HG03378 (cell line): ENCODE data around the gene GRK6.

Source experiments
- ATAC-seq: cut with Tn5 transposase; IDR thresholded peaks from one replicate; pipeline ENCODE4 v1.9.1; 2021; ENCODE audit warnings: mild to moderate bottlenecking, moderate library complexity; ENCODE audit not compliant: unreplicated experiment

Gene GRK6

GRCh38 chr5:177425801-177426565 is 493 bp upstream of the GRK6 start:
- ATAC-seq: peak; percentile 82

- no peak for ATAC-seq
Observed at GRCh38 chr5:177427211-177427822, 841 bp downstream of the GRK6 start.

DNA sequence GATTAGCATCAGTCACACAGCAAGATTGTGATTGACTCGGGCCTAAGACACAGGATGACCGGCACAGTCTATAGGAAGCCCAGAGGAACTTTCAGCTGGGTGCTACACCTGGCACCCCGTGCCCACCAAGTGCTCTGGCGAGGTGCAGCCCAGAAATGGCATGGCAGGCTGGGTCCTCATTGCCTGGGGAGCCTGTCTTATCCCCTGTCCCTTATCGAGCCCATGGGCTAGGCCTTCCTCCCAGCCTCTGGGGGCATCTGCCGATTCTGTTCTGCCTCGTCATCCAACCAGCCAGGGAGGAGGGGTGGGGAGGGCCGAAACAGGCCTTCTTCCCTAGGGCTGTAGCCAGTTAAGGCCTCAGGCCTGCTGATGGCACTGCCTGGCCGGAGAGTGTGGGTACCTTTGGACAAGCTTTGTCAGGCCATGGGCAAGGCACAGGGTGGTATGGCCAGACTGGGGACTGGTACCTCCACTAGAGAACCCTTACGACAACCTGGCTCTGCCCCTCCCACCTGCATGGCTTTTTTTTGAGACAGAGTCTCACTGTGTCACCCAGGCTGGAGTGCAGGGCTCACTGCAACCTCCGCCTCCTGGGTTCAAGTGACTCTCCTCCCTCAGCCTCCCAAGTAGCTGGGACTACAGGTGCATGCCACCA is 1.6 kb downstream of the GRK6 start:
- no peak for ATAC-seq

DNA sequence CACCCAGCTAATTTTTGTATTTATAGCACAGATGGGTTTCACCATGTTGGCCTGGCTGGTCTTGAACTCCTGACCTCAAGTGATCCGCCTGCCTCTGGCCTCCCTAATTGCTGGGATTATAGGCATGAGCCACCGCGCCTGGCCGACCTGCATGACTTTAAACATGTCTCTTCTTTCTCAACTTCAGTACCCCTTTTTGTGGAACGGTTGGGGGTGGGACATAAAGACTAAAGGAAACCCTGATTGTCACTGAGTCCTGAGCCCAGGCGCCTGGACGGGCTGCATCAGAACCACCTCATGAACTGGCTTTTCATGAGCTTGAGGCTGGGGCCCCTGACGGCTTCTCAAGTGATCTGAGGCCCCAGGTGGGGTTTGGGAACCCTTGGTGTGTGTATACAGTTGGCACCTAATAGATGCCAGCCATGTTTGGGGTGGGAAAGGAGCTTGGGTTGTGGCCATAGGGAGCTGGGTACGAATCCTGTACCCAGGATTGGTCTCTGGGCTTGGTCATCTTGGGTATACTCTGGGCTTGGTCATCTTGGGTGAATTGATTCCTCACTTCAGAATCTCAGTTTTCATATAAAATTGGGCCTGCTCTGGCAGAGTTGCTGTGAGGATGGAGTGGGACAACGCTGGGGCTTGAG is 2.2 kb downstream of the GRK6 start:
- ATAC-seq: no peak

GRCh38 chr5:177429248-177430040 is 3.0 kb downstream of the GRK6 start:
- no peak for ATAC-seq

DNA sequence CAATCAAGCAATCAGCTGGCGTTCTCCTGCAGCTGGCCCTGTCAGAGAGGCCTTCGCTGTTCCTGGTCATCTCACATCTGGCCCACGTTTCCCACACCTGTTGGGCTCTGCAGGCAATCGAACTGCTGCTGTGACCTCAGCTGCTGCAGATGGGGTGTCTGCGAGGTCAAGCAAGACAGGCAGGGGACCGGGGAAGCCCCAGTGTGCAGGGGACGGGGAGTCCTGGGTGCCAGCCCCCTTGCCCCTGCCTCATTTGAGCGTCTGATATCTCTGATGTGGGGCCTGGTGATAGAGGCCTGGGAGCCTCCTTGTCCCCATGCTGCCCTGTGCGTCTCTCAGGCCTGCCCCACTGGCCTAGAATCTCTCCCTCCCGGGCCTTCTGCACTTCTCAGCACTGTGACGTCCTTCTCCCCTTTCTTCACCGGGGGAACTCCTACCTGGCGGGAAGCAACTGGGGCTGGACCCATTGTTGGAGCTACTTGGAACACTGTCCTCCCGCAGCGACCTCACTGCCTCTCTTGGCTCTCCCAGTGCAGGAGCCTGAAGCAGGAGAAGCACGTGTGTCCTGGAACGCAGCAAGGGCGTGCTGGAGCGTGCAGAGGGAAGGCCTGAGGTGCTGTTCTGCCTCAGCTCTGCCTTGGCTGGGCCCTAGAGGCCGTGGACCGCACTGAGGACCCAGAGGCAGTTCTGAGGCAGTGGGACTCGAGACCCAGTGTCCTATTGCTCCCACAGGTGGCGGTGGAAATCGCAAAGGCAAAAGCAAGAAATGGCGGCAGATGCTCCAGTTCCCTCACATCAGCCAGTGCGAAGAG is 3.9 kb downstream of the GRK6 start:
- no peak for ATAC-seq

DNA sequence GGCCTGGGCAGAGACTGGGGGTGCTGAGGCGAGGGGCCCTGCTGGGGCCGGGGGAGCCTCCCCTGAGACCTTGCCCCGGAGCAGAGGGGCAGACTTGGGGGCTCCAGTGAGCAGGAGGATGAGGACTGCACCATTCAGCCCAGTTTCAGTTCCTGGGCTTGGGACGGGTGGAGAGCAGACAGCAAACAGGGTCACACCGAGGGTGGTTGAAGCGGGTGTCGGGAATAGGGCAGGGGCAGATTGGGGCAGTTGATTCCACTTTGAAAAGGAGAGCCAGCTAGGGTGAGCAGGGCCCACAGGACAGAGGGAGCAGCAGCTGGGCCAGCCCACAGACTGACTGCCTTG is 4.5 kb downstream of the GRK6 start:
- no peak for ATAC-seq

DNA sequence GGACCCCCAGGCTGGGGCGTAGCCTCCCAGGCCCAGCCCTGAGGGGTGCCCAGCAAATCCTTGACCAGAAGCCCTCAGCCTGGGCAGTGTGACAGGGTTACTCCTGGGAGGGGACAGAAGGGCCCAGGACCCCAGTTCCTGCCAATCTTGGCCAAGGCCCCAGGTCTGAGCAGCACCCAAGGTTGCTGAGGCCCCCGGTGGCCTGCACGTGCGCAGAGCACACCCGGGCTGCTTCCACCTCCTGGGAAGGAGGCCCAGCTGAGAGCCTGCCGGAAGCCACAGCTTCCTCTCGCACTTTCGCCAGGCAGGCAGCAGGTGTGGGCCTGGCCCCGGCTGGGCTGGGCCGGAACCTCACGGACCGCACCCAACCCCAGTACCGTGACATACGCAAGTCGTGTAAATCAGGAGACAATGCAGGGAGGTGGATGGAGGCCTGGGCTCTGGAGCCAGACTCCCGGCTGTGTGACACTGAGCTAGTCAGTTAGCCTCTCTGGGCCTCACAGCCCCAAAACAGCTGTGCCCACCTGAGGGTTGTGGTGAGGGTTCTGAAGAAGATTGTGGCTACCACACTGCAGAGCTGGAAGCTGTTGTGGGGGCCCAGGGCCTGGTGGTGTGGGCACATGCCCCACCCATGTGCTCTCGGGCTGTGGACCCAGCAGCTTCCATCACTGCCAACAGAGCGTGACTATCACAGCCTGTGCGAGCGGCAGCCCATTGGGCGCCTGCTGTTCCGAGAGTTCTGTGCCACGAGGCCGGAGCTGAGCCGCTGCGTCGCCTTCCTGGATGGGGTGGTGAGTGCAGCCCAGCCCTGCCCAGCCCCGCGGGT is 5.1 kb downstream of the GRK6 start:
- ATAC-seq: peak; percentile 38

DNA sequence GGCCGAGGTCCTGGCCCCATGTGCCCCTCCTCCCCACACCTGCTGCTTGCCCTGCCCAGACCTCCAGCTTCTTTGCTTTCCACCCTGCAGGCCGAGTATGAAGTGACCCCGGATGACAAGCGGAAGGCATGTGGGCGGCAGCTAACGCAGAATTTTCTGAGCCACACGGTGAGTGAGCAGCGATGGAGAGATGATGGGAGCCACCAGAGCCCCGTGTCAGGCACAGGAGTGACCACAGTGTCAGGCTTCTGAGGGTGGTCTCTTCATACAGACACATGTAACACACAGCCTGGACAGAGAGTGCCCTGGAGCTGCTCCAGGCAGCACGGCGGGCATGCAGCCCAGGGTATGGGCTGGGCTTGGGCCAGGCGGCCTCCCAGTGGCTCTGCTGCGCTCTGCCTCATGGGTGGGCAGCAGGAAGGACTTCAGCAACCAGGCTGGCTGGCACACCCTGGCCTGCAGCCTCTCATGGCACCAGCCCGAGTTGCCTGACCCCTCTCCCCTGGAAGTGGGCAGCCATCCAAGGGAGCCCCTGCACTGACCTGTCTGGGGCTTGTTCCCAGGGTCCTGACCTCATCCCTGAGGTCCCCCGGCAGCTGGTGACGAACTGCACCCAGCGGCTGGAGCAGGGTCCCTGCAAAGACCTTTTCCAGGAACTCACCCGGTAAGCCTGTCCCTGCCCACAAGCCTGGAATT is 5.8 kb downstream of the GRK6 start:
- peak; percentile 2 for ATAC-seq

DNA sequence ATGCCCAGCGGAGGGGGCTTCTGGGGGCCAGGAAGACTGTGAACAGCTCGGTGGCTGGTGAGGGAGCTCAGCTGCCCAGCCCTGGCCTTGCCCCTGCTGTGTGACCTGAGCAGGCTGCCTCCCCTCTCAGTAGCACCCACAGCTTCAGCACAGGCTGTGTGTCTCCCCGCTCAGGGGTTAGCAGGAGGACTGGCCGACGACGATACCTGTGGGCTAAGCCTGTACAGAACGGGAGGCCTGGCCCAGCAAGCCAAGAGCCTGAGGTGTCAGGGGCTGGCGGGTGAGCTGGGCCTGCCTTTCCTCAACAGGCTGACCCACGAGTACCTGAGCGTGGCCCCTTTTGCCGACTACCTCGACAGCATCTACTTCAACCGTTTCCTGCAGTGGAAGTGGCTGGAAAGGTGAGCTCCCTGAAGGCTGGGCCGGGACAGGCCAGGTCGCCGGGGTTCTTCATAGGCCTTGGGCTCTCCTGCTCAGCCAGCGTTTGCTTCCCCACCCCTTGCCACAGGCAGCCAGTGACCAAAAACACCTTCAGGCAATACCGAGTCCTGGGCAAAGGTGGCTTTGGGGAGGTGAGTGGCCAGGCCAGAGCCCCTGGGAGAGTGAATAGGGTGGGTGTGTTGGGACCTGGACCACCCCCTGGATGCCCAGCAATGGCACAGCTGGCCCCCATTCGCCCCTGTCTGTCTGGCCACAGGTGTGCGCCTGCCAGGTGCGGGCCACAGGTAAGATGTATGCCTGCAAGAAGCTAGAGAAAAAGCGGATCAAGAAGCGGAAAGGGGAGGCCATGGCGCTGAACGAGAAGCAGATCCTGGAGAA is 6.6 kb downstream of the GRK6 start:
- ATAC-seq: no peak

GRCh38 chr5:177433658-177434217 is 7.3 kb downstream of the GRK6 start:
- no peak for ATAC-seq

DNA sequence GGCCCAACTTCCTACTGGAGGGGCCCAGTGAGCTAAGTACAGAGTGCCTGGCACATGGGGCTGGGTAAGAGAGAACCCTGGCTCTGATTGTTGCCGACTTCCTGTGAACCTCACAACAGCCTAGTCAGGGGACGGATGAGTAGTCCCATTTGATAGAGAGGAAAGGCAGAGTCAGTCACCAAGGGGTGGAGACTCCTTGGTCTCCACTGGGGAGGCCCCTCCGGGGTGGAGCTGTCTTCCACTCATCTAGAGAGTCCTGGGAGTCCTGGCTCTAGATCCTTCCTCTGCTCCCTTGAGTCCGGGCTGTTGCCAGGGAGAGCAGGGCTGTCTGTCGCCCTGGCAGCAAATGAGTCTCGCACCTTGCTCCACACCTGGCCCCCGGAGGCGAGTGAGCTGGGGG is 8.0 kb downstream of the GRK6 start:
- ATAC-seq: no peak

- ATAC-seq: no peak
Observed at GRCh38 chr5:177434942-177435738, 8.7 kb downstream of the GRK6 start.

- no peak for ATAC-seq
Observed at GRCh38 chr5:177435847-177436536, 9.5 kb downstream of the GRK6 start.

GRCh38 chr5:177437623-177438022 is 11.1 kb downstream of the GRK6 start:
- no peak for ATAC-seq

- ATAC-seq: no peak
Observed at GRCh38 chr5:177438468-177438867, 12.0 kb downstream of the GRK6 start.
